Tibial nerve (tissue), 4 donors: ENCODE measurements around the gene SLC2A2. TPM values are rescaled to one million over a fixed set of nuclear protein-coding genes. Genes with fewer than 3 reads are reported as not detected.

ENCODE experiments used
- DNase-seq, 2 donors: peaks; one replicate each; pipeline ENCODE4 v3.0.0-alpha.2; 2019; ENCODE audit warnings: low spot score in 2 of 2
- H3K27ac ChIP-seq, 4 donors: fragments of 200-600 bp; sonication (generic) in 3 of 4; one replicate each; pipeline ENCODE4 v1.5.1; 2017 to 2019; ENCODE audit warnings: mild to moderate bottlenecking in 1 of 4
- H3K27me3 ChIP-seq, 2 donors: fragments of 200-600 bp; sonication (generic) in 1 of 2; one replicate each; pipeline versions ENCODE4 v1.5.1 to v1.6.0; 2017 to 2019
- H3K36me3 ChIP-seq, 3 donors: fragments of 200-600 bp; sonication (generic); one replicate each; pipeline ENCODE4 v1.5.1; 2018 to 2019
- H3K4me1 ChIP-seq, 4 donors: fragments of 200-600 bp; sonication (generic) in 3 of 4; one replicate each; pipeline ENCODE4 v1.5.1; 2017 to 2019
- H3K4me3 ChIP-seq, 4 donors: fragments of 200-600 bp; sonication (generic) in 3 of 4; one replicate each; pipeline ENCODE4 v1.5.1; 2017 to 2019; ENCODE audit warnings: mild to moderate bottlenecking in 1 of 4, moderate library complexity in 1 of 4
- H3K9me3 ChIP-seq, 4 donors: fragments of 200-600 bp; sonication (generic) in 3 of 4; one replicate each; pipeline ENCODE4 v1.5.1; 2017 to 2019
- CTCF ChIP-seq, 5 experiments: fragments of 200-600 bp in 3 of 5; fragments of 450-650 bp in 2 of 5; sonication (generic) in 3 of 5; IDR thresholded peaks; one replicate each; pipeline ENCODE4 v1.5.1; 2016 to 2019; ENCODE audit warnings: antibody characterized with exemption in 5 of 5, mild to moderate bottlenecking in 3 of 5, moderate library complexity in 2 of 5
- EP300 ChIP-seq, 2 donors: sonication (generic); formaldehyde crosslinking; IDR thresholded peaks; one replicate each; pipeline ENCODE4 v1.6.1; 2017; ENCODE audit warnings: antibody characterized with exemption in 2 of 2, mild to moderate bottlenecking in 1 of 2
- POLR2A ChIP-seq, 2 donors: fragments of 450-650 bp; IDR thresholded peaks; one replicate each; pipeline ENCODE4 v1.6.1; 2017; ENCODE audit warnings: antibody characterized with exemption in 2 of 2, mild to moderate bottlenecking in 2 of 2, moderate library complexity in 2 of 2
- WGBS, 2 donors: methylation state at CpG; one replicate each; pipeline ENCODE4 v1.1.5; 2018; 5-methylcytosine and 5-hydroxymethylcytosine counted together
- total RNA-seq, 4 donors: library from RNA; depleted of rRNA; stranded (reverse); fragments of >200 nt; gene quantifications; one replicate each; pipeline ENCODE4 v1.1.0, GENCODE V29; 2016

Gene SLC2A2
- total RNA-seq, 4 donors from 2014 or later = not detected

- H3K27me3 ChIP-seq = no peaks in the 10 kb centered on the region
- no peaks in the 10 kb centered on the region for H3K9me3 ChIP-seq
- no peaks in the 10 kb centered on the region for H3K36me3 ChIP-seq
- no peak overlapping the region for H3K27ac ChIP-seq
- H3K4me3 ChIP-seq = no peak overlapping the region
- WGBS, 2 donors = 90 to 93% methylated on average over 1 of the region's 1 CpG
- DNase-seq = no peak
- TF ChIP-seq EP300 (IDR thresholded peaks at IDR 0.05) (no peak), CTCF (IDR thresholded peaks at IDR 0.05) (no peak), POLR2A (IDR thresholded peaks at IDR 0.05) (no peak)
- H3K4me1 ChIP-seq = no peaks in the 10 kb centered on the region
These were observed 30.6 kb upstream of the SLC2A2 start for GRCh38 chr3:171057072-171057471.

- 75 to 80% methylated on average over 5 of the region's 5 CpGs for WGBS, 2 donors
- H3K36me3 ChIP-seq = no peaks in the 10 kb centered on the region
- no peaks in the 10 kb centered on the region for H3K27me3 ChIP-seq
- H3K4me3 ChIP-seq = no peak overlapping the region
- no peaks in the 10 kb centered on the region for H3K4me1 ChIP-seq
- DNase-seq = no peak
- H3K9me3 ChIP-seq = no peaks in the 10 kb centered on the region
- no peak overlapping the region for H3K27ac ChIP-seq
- TF ChIP-seq EP300 (IDR thresholded peaks at IDR 0.05) (no peak), POLR2A (IDR thresholded peaks at IDR 0.05) (no peak), CTCF (IDR thresholded peaks at IDR 0.05) (no peak)
These were observed 30.0 kb upstream of the SLC2A2 start for GRCh38 chr3:171056528-171056927.

- H3K9me3 ChIP-seq = no peaks in the 10 kb centered on the region
- no peak for DNase-seq
- H3K36me3 ChIP-seq = no peaks in the 10 kb centered on the region
- H3K27me3 ChIP-seq = no peaks in the 10 kb centered on the region
- H3K4me1 ChIP-seq = no peaks in the 10 kb centered on the region
- no peak overlapping the region for H3K27ac ChIP-seq
- 62 to 68% methylated on average over 4 of the region's 4 CpGs for WGBS, 2 donors
- TF ChIP-seq CTCF (IDR thresholded peaks at IDR 0.05) (no peak), EP300 (IDR thresholded peaks at IDR 0.05) (no peak), POLR2A (IDR thresholded peaks at IDR 0.05) (no peak)
- H3K4me3 ChIP-seq = no peak overlapping the region
These were observed 29.0 kb upstream of the SLC2A2 start for GRCh38 chr3:171055336-171056178.

- no peak for TF ChIP-seq CTCF (IDR thresholded peaks at IDR 0.05)
- TF ChIP-seq POLR2A (IDR thresholded peaks at IDR 0.05) = no peak
- TF ChIP-seq EP300 (IDR thresholded peaks at IDR 0.05) = no peak
- Histone ChIP-seq H3K9me3 (no peaks in the 10 kb centered on the region), H3K4me1 (no peaks in the 10 kb centered on the region), H3K27ac (no peak overlapping the region), H3K36me3 (no peaks in the 10 kb centered on the region), H3K4me3 (no peak overlapping the region), H3K27me3 (no peaks in the 10 kb centered on the region)
- DNase-seq = no peak
These were observed 28.4 kb upstream of the SLC2A2 start for GRCh38 chr3:171054921-171055320.

- H3K4me1 ChIP-seq = no peaks in the 10 kb centered on the region
- H3K27ac ChIP-seq = no peak overlapping the region
- H3K36me3 ChIP-seq = no peaks in the 10 kb centered on the region
- no peaks in the 10 kb centered on the region for H3K27me3 ChIP-seq
- 84 to 85% methylated on average over 1 of the region's 1 CpG for WGBS, 2 donors
- DNase-seq = no peak
- H3K9me3 ChIP-seq = no peaks in the 10 kb centered on the region
- H3K4me3 ChIP-seq = no peak overlapping the region
- TF ChIP-seq EP300 (IDR thresholded peaks at IDR 0.05) (no peak), CTCF (IDR thresholded peaks at IDR 0.05) (no peak), POLR2A (IDR thresholded peaks at IDR 0.05) (no peak)
These were observed 27.7 kb upstream of the SLC2A2 start for GRCh38 chr3:171054231-171054630.
